ENCODE results near the gene TEAD2.

DNA sequence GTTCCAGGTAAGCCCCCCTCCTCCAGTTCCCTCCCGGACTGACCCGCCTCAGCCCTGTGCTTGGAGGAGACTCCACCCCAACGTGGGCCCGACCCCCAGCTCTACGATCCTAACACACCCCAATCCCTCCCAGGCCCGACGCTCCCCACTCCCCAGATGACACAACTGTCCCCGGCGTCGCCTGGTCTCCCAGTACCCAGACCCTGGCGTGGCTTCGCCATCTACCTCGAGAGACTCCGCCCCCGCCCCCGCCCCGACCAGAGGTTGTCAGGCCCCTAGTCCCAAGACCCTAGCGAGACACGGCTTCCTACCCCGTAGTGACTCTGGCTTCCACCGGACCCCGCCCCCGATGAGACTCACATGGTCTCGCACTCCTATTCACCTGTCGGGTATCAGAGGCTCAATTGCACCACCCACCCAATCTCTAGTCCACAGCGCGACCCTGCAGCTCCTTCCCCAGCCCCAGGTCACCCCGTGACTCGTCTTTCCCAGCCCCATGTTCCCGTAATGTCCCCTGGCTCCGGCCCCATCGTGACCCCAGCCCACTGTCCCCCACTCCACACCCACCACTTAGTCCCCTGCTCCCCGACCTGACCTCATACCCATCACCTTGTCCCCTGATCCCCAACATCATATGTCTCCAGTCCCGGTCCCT, 24.1 kb downstream of the TEAD2 start:
- TF ChIP-seq CTCF (IDR thresholded peaks at IDR 0.05; ENCODE audit: insufficient read depth, low read length, poor library complexity, severe bottlenecking), result no peak
- TF ChIP-seq EZH2phosphoT487 (conservative IDR thresholded peaks at IDR 0.05; ENCODE audit: low read length), result no peak

Measured in SU-DHL-6 (cell line).